Embryonic facial prominence (tissue), 1 donor: ENCODE results near the gene EIF3M.
A peak's percentile ranks its signal among the peaks of the same experiment; 100 is the strongest.

Experiments
- DNase-seq: peaks from one replicate; pipeline ENCODE4 v3.0.0-alpha.2; 2016; ENCODE audit errors: extremely low spot score

Gene EIF3M

GRCh38 chr11:32583459-32584271 lies at the start of gene EIF3M:
Gene EIF3M (plus strand): TSS chr11:32583831. CDS start chr11:32583888, 57 bp downstream.
- peak; percentile 91 for DNase-seq

GRCh38 chr11:32538804-32539203 lies 44.8 kb upstream of the EIF3M start:
- no peak for DNase-seq

GRCh38 chr11:32549611-32550187 lies 33.9 kb upstream of the EIF3M start:
- DNase-seq = no peak

- no peak for DNase-seq
Measured at GRCh38 chr11:32550207-32550606, 33.4 kb upstream of the EIF3M start.

GRCh38 chr11:32555091-32555490 lies 28.5 kb upstream of the EIF3M start:
- DNase-seq = no peak

GRCh38 chr11:32555895-32556294 lies 27.7 kb upstream of the EIF3M start:
- no peak for DNase-seq

GRCh38 chr11:32561835-32562234 lies 21.8 kb upstream of the EIF3M start:
- no peak for DNase-seq

- DNase-seq = no peak
Measured at GRCh38 chr11:32562839-32563599, 20.6 kb upstream of the EIF3M start.

GRCh38 chr11:32563600-32563959 lies 20.1 kb upstream of the EIF3M start:
- DNase-seq = no peak

GRCh38 chr11:32566517-32566916 lies 17.1 kb upstream of the EIF3M start:
- no peak for DNase-seq

- no peak for DNase-seq
Measured at GRCh38 chr11:32567154-32567553, 16.5 kb upstream of the EIF3M start.

GRCh38 chr11:32569313-32569881 lies 14.2 kb upstream of the EIF3M start:
- no peak for DNase-seq

- no peak for DNase-seq
Measured at GRCh38 chr11:32571039-32571438, 12.6 kb upstream of the EIF3M start.

GRCh38 chr11:32573228-32573627 lies 10.4 kb upstream of the EIF3M start:
- DNase-seq = no peak

GRCh38 chr11:32574421-32574820 lies 9.2 kb upstream of the EIF3M start:
- no peak for DNase-seq

GRCh38 chr11:32575070-32575469 lies 8.6 kb upstream of the EIF3M start:
- DNase-seq = no peak

GRCh38 chr11:32576456-32576855 lies 7.2 kb upstream of the EIF3M start:
- no peak for DNase-seq

- no peak for DNase-seq
Measured at GRCh38 chr11:32580967-32581366, 2.7 kb upstream of the EIF3M start.

GRCh38 chr11:32581556-32581955 lies 2.1 kb upstream of the EIF3M start:
- no peak for DNase-seq

GRCh38 chr11:32584921-32585320 lies 1.3 kb downstream of the EIF3M start:
- no peak for DNase-seq

- DNase-seq = no peak
Measured at GRCh38 chr11:32586576-32587190, 3.1 kb downstream of the EIF3M start.

- DNase-seq = no peak
Measured at GRCh38 chr11:32594272-32594671, 10.6 kb downstream of the EIF3M start.
